UCSD-AML1 (cell line): ENCODE measurements around the gene ZPBP2.
"Not testable (repeated sequence)": the region's sequence is repeated elsewhere in the genome, so short reads cannot be mapped to it uniquely, and the experiment has no call there.

Source experiments
- DNase-seq: peaks from one replicate; lab custom pipeline; 2025; ENCODE audit not compliant: unreplicated experiment; lab: John Stamatoyannopoulos, UW

ZPBP2 gene, protein sequence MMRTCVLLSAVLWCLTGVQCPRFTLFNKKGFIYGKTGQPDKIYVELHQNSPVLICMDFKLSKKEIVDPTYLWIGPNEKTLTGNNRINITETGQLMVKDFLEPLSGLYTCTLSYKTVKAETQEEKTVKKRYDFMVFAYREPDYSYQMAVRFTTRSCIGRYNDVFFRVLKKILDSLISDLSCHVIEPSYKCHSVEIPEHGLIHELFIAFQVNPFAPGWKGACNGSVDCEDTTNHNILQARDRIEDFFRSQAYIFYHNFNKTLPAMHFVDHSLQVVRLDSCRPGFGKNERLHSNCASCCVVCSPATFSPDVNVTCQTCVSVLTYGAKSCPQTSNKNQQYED

DNA sequence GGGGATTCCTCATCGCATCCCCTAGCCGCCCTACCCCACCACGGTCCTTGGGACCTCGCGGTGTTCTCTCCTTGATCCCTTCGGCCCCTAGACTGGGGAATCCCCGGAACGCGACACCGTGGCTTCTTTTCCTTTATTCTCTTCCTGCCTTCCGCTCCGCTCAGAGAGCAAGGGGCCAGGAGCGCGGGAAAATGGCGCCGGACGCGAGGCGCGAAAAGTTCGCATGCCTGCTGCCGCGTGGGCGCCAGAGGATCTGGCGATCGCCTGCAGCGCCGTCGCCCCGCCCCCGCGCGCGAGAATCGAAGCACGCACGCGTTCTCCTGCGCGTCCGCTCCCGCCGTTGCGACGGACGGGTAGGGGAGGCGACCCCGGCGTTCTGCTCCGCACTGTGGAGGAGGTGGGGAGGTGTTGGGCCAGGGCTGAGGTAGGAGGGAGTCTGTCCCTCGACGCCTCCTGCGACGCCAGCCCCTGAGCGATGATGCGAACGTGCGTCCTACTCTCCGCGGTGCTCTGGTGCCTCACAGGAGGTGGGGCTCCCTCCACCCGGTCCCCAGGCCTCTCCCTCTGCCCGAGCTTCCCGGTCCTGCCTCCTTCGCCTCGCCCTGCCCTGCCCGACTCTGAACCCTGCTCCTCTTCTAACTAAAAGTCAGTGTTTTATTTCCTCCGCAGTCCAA is at the start of gene ZPBP2:
TSS of gene ZPBP2 (plus strand) at position 323 of the 674 bp plus-strand sequence. CDS start at position 476, 153 bp downstream.
- no peak for DNase-seq

DNA sequence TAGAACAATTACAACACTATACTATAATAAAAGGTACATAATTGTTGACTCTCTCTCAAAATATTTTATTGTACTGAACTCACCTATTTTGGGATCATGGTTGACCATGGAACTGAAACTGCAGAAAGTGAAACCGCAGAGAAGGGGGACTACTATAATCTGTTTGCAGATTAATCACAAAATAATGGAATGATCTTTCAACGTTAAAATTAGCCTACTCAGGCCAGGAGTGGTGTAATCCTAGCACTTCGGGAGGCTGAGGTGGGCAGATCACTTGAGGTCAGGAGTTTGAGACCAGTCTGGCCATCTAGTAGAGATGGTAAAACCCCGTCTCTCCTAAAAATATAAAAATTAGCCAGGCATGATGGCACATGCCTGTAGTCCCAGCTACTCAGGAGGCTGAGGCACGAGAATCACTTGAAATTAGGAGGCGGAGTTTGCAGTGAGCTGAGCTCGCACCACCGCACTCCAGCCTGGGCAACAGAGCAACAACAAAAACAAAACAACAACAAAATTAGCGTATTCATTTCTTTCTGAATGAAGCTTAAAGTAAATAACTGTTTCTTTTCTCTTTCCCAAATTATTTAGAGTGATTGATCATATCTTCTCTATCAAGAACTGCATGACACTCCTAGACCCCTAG is 49.5 kb upstream of the ZPBP2 start:
- DNase-seq = no peak

DNA sequence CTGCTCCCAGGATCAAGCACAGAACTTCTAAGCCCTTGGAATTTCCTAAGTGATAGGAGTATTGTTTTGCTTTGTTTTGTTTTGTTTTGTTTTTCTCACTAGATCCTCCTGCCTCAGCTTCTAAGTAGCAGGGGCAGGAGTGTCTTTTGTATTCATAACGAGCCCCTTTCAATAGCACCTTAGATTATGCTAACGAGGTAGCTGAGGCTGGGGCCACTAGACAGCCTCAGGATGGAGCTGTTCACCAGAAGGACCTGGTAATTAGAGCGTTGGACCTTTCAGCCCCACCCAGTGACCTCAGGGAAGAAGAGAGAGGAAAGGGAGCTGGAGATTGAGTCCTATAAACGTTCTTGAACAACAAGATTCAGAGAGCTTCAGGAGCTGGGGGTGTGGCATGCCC is 47.5 kb upstream of the ZPBP2 start:
- no peak for DNase-seq

DNA sequence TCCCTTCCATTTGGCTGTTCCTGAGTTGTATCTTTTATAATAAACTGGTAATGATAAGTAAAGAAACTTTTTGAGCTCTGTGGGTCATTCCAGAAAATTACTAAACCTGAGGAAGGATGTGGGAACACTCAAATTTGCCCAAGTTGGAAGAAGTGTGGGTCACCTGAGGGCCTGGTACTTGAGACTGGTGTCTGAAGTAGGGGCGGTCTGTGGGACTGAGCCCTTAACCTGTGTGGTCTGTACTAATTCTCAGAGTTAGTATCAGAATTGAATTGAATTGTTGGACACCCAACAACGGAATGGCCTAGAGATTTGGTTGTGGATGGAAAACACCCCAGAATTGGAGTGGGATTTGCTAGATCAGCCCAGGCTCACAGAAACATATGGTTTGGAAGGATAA is 47.0 kb upstream of the ZPBP2 start:
- no peak for DNase-seq

DNA sequence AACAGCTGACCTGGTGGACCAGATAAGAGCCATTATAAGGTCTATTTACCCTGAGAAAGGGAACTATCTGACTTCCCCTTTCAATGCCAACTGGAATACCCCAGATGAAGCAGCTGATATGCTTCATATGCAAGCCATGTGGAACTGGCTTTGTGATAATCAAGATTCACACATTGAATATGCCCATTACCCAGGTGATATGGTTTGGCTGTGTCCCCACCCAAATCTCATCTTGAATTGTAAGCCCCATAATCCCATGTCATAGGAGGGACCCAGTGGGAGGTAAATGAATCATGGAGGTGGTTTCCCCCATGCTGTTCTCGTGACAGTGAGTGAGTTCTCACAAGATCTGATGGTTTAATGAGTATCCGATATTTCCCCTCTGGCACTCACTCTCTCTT is 46.0 kb upstream of the ZPBP2 start:
- no peak for DNase-seq

DNA sequence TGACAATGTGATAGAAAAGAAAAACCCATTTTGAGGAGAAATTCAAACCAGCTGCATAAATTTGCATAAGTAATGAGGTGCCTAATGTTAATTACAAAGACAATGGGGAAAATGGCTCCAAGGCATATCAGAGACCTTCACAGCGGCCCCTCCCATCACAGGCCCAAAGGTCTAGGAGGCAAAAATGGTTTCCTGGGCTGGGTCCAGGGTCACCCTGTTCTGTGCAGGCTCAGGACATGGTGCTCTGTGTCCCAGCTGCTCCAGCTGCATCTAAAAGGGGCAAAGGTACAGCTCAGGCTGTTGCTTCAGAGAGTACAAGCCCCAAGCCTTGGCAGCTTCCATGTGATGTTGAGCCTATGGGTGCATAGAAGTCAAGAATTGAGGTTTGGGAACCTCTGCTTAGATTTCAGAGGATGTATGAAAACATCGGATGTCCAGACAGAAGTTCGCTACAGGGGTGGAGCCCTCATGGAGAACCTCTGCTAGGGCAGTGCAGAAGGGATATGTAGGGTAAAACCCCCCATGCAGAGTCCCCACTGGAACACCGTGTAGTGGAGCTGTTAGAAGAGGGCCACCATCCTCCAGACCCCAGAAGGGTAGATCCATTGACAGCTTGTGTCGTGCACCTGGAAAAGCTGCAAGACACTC is 44.5 kb upstream of the ZPBP2 start:
- DNase-seq = no peak

DNA sequence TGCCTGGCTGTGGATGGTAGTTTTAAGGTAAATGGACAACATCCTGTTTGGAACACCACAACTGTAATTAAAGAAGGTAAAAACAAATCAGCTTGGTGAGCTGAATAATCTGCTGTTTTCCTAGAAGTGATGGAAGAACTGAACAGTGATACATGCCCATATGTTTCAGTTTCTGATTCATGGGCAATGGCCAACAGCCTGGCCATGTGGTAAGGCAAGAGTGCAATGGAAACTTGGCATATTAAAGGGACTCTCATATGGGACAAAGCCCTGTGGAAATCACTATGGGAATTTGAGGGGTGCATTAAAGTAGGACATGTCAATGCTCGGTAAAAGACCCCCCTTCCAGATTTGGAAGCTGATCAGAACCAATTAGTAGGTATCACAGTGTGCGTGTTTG is 41.7 kb upstream of the ZPBP2 start:
- DNase-seq = no peak

DNA sequence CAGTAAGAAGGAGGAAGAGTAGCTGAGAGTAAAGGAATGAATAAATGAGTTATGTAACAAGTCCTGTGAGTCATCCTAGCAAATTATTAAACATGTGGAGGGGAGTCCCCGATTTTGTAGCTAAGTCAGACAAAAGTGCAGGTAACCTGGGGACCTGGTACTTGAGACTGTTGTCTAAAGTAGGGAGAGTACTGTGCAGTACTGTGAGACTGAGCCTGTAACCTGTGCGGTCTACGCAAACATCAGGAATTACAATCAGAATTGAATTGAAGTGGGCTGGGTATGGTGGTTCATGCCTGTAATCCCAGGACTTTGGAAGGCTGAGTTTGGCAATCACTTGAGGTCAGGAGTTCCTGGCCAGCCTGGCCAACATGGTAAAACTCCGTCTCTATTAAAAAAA is 39.6 kb upstream of the ZPBP2 start:
- no peak for DNase-seq

DNA sequence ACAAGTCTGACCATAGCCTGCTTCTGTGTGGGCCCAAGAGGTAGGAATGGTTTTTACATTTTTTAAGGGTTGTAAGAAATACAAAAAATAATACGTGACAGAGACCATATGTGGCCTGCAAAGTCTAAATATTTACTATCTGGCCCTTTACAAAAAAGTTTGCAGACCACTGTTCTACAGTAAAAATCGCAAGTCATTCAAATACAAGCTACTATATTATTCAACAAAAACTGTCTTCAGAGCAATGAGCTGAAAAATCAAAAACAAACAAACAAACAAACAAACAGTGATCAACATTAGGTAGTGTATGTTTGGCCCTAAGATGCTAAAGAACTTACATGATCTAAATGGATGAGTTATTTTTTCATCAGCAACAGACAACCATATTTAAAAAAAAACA is 36.4 kb upstream of the ZPBP2 start:
- no peak for DNase-seq

DNA sequence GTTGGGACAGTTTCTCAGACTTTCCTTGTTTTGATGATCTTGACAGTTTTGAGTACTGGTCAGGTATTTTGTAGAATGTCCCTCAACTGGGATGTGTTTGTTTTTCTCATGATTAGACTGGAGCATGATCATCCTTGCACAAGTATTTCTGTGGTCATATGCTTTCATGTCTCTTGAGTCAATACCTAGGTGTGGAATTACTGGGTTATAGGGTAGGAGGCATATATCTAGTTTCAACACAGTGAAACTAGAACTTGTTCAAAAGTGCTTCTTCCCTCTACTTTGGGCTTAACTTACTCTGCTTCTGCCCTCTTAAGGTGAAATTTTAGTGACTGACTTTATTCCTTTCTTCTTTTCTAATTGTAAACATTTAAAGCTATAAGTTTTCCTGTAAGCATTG is 34.0 kb upstream of the ZPBP2 start:
- no peak for DNase-seq

DNA sequence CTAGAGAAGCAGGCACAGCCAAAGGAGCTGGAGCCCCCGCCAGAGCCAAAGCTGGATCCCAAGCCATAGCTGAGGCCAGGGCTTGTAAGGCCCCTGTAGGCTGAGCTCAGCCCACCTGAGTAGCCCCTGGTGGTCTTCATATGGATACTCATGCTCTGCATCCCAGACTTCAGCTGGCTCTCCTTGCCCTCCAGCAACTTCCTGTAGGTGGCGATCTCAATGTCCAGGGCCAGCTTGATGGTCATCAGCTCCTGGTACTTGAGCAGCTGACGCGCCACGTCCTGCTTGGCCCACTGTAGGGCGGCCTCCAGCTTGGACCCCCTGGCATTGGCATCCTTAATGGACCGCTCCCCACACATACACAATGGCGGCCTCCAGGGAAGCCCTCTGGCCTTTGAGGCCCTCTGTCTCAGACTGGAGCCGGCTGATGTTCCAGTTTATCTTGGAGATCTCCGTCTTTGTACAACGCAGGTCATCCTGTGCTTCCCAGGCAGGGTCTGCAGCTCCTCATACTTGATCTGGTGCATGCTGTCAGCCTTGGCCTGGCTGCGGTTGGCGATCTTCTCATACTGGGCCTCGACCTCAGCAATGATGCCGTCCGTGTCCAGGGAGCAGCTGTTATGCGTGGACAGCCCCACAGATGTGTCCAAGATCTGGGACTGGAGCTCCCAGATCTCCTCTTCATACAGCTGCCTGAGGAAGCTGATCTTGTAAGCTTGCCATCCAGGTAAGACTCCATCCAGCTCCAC is 32.8 kb upstream of the ZPBP2 start:
- no peak for DNase-seq

DNA sequence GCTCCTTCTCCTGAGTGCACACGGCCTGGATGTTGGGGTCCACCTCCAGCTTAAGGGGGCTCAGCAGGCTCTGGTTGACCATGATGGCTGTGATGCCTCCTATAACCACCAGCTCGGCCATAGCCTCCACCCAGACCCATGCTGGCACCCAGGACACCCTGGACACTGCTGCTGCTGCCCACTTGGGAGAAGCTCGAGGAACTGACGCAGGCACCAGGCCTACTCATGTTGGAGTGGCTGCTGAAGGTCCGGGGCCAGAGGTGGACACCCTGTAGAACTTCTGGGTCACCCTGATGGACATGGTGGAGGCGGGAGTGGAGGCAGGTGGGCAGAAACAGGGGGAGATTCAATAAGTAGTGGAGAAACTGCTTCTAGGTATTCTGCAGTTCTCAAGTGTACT is 31.9 kb upstream of the ZPBP2 start:
- DNase-seq = no peak

DNA sequence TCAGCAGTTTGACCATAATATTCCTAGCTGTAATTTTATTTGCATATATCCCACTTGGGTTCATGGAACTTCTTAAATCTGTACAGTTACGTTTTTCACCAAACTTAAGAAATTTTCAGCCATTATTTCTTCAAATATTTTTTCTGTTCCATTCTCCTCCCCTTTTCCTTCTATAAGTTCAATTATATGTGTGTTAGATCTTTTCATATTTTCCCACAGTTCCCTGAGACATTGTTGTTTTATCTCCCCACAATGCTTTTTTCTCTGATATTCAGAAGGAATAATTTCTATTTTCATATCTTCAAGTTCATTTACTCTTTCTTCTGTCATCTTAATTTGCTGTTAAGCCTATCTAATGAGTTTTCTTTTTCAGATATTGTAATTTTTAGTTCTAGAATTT is 29.9 kb upstream of the ZPBP2 start:
- no peak for DNase-seq

DNA sequence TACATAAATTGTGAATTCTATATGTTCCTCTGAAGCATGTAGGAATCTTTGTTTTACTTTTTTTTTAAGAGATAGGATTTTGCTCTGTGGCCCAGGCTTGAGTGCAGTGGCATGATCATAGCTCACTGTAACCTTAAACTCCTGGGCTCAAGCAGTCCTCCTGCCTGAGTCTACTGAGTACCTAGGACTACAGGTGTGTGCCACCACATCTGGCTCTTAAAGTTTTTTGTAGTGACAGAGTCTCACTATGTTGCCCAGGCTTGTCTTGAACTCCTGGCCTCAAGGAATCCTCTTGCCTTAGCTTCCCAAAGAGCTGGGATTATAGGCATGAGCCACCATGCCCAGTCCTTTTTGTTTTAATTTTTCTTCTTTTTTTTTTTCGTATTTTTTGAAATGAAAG is 29.2 kb upstream of the ZPBP2 start:
- DNase-seq = no peak

DNA sequence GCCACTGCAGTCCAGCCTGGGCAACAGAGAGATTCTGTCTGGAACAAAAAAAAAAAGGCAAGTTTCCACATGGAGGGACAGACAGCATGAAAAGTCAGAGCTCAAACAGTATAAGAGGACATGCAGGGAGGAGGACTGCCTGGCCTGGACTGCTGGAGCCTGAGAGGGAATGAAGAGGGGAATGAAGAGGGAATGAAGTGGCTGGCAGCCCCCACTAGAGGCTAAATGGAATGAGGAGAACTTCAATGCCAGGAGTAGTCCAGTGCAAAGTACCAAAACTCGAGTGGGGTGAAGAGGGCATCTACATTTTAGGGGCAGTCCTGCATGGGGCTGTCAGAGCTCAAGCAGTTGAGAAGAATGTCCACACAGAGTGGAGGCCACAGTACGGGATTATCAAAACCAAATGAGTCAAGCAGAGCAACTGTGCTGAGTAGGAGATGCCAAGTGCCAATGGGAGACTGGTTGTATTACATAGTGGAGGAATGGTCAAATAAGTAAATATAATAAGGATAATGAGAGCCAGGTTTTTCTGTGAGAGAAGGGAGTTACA is 26.8 kb upstream of the ZPBP2 start:
- no peak for DNase-seq

DNA sequence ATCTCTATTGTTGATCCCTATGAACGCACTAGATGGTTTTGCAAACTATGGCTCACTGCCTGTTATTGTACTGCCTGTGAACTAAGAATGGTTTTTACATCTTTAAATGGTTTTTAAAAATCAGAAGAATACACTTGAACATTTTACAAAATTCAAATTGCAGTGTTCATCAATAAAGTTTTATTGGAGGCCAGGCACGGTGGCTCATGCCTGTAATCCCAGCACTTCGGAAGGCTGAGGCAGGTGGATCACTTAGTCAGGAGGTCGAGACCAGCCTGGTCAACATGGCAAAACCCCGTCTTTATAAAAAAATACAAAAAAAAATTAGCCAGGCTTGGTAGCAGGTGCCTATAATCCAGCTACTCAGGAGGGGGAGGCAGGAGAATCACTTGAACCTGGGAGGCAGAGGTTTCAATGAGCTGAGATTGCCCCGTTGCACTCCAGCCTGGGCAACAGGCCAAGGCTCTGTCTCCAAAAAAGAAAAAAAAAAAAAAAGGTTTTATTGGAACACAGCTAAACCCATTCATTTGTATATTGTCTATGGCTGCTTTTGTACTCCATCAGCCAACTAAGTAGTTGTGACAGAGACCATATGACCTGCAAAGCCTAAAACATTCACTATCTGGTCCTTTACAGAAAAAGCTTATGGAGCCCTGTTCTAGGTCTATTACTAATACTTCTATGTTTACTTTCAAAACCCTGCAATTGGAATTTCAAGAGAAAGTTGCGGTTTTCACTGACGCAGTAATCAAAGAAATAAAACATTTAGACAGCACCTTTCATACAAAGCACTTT is 22.8 kb upstream of the ZPBP2 start:
- DNase-seq = no peak

DNA sequence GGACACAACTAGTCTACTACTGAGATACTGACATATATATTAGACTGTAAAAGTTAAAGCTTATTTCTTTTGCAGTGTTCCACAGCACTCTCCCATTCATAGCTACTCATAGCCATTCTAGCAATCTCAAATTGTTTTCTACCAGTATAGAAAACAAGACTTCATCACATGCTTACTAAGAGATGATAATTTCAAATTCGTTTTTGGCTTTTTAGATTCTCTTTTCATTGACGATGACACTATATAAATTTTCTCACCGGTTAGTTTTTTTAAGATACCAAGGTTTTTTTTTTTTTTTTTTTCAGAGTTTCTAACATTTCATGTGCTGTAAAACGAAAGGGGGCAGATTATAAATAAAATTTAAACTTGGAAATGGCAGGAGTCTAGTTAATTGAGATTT is 21.8 kb upstream of the ZPBP2 start:
- no peak for DNase-seq

DNA sequence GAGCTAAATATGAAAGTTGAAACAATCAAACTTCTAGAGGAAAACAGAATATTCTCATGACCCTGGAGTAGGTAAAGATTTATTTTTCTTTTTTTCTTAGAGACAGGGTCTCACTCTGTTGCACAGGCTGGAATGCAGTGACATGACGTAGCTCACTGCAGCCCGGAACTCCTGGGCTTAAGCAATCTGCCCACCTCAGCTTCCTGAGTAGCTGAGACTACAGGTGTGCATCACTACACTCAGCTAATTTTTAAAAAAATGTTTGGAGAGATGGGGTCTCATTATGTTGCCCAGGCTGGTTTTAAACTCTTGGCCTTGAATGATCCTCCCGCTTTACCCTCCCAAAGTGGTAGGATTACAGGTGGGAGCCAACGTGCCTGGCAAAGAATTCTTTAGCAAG is 19.4 kb upstream of the ZPBP2 start:
- no peak for DNase-seq

DNA sequence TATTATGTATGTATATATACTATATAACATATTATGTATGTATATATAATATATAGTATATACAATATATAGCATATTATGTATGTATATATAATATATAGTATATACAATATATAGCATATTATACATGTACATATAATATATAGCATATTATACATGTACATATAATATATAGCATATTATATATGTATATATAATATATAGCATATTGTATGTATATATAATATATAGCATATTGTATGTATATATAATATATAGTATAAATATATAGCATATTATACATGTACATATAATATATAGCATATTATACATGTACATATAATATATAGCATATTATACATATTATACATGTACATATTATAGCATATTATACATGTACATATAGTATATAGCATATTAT is 17.8 kb upstream of the ZPBP2 start:
- not testable (repeated sequence) for DNase-seq

DNA sequence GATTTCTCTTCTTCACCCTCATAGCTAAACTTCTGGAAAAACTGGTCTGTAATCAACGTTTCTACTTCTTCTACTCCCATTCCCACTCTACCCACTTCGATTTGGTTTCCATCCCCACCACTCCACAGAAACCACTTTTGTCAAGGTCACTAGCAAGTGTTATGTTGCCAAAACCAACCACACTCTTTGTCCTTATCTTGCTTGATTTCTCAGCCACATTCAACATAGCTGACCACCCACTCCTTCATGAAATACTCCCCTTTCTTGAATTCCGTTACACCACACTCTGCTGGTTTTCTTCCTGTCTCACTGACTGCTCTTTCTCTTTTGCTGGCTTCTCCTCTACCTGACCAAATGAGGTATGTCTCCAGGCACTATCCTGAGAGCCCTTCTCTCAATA is 15.8 kb upstream of the ZPBP2 start:
- DNase-seq = no peak
